Suppressor macrophage treated with lipopolysaccharide for 1 hour (primary cell): Measurements from ENCODE around the gene ECE1.

Experiments
- DNase-seq, 3 donors: peaks; one replicate each; pipeline ENCODE4 v3.0.0-alpha.2; 2020 to 2022

Gene ECE1

DNA sequence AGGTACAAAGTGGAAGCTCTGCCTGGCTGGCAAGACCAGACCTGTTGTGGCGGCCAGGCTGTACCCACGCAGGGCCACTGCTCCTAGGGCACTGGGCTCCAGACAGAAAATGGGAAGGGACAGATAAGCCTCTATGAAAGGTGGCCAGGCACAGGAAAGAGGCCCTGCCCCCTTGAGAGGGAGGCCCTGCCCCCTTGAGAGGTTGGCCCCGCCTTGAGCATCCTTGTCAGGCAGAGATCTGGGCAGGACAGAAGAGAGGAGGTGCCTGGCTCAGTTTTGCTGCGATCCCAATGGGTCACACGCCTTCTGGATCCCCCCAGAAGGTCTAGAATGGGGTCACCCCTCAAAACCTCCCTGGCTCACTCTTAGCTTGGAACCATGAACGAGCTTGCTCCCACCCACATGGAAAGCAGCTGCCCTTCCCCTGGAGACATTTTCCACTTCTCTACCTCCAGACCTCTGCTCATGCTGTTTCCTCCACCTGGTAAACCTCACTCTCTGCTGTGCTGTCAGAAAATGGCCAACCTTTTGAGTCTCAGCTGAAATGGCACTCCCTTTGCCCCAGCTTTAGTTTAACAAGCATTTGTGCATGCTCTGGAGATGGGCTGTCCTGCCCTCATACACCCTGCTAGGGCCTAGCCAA lies 17.5 kb upstream of the ECE1 start:
- DNase-seq = no peak

DNA sequence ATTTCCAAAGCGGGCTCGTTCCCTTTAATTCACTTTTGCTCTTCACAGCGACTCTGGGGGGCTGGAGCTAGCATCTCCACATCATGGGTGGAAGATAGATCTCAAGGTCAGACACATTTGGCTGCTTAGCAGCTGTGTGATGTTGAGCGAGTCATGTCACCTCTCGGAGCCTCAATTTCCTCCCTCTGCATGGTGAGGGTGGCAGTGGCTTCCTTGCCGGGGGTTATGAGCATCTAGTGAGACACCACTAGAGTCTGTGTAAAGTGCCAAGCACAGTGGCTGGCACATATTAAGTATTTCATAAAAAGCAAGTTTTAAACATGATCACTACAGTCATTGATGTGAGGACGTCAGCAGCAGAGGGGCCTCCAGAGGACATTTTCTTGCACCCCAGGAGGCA lies 16.9 kb upstream of the ECE1 start:
- no peak for DNase-seq

DNA sequence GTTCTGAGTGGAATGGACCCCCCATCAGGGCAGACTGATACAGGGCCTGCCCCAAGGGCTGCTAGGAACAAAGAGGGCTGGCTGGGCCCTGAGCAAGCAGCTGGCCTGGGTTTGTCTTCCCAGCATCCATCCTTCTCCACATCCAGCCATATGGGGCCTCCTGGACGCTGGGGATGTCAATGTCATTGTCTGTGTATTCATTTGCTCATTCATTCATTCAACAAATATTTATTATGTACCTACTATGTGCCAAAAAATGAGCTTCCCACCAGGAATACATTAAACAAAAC lies 15.6 kb upstream of the ECE1 start:
- no peak for DNase-seq

DNA sequence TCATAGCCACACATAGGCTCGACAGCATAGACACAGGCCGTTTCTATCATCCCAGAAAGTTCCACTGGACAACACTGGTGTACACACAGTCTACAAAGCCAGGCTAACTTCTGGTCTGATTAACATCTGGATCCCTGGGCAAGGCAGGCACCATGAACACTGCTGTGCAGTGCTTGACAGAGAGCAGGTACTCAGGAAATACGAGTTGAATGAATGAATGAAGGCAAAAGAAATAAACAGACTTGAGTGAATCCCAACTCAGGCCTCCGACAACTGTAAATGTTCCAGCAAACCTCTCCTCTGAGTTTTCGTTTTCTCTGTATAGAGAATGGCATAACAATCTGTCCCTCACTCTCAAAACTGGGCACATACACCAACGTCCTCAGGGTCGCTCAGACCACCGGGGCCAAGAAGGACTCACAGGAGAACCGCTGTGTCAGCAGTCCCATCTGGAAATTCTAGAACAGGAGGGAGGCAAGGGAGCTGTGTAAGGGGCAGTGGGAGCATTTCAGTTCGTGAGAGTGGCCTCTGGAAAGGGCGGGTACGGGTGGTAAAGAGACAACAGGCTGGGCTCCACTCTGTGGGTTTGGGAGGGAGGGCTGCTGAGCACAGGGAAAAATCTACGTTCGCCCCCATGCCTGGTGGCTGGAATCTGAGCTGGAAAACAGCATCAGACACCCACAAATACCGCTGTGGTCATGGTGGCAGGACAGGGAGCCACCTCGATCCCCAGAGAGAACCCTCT lies 15.1 kb upstream of the ECE1 start:
- no peak for DNase-seq

DNA sequence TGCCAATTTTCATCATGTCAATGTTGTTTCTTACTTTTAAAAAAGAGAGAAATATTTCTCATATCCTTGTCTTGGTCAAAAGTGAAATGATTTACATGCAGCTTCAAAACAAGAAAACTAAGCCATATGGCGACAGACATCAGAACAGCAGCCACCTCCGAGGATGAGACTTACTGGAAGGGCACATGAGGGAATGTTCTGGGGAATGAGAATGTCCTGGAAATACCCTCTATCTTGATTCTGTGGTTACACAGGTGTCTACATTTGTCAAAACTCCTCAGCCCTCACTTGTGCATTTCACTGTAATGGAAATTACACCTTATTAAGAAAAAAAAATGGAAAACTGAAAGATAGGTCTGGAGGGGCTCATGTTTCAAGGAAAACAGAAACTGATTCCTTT lies 14.2 kb upstream of the ECE1 start:
- no peak for DNase-seq

- peak; percentile 61 to 73 (median 65) for DNase-seq
Observed at GRCh38 chr1:21302747-21303715, 12.8 kb upstream of the ECE1 start.

DNA sequence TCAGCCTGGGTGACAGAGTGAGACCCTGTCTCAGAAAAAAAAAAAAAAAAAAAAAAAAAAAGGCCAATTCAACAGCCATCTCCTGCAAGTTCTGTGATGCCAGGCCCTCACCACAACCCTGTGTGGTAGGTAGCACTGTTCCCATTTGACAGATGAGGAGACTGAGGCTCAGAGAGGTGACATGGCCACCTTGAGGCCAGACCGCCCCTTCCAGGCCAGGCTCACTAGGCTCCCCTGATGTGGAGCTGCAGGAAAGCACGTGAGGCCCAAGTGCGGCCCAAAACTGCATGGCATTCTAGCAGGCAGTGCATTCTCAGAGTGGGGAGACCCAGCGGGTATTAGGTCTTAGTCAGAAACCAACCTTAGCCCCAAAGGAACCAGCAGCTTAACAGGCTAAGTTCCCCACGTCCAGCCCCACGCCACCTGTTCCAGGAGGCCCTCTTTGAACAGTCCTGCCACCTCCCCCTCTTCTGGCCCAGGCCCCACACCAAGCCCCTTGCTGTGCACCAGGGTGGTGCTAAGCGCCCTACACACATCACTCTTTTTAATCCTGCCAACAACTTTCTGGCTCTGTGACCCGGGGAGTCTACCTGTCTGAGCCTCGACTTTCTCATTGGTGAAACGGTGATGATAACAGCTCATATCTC lies 11.7 kb upstream of the ECE1 start:
- no peak for DNase-seq

DNA sequence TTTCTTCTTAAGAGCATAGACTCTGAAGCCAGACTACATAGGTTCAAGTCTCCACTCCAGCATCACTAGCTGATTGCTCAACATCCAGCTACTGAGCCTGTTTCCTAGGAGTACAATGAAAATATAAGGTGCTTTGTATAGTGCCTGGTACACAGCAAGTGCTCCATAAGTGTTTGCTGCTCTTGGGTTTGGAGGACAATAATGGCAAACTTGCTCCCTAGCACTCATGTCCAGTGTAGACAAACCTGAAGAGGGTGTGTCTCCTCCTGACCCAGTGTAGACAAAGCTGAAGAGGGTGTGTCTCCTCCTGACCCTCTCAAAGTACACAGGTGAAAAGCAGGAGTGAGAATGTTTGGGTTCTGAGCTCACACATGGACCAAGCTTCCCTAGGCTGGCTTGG lies 10.5 kb upstream of the ECE1 start:
- no peak for DNase-seq

DNA sequence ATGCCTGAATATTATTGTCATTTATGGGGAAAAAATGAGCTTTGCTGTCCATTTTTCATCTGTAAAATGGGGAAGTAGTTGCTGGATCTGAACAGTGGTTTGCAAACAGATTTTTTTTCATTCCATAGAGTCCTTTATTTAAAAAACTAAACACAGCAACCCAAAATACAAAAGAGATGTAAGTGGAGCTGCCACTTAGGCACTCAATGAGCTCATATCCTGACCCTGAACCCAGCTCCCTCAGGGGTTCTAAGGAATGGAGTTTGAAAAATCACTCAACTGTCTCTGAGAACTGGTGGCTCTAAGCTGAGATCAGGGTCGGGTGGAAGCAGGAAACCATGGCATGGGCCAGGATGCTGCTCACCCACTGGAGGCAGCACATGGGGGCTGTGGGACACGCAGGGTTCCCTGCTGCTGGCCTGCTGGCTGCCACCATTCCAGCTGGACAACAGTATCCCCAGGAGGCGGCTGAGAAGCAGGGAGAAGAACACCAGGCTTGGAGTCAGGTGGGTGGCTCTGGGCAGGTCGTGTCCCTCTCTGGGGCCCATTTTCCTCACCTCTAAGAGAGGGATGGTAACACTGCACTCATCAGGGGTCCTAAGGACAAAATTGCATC lies 9.6 kb upstream of the ECE1 start:
- peak in 2 of 3 donors; percentile 35 to 46 for DNase-seq

DNA sequence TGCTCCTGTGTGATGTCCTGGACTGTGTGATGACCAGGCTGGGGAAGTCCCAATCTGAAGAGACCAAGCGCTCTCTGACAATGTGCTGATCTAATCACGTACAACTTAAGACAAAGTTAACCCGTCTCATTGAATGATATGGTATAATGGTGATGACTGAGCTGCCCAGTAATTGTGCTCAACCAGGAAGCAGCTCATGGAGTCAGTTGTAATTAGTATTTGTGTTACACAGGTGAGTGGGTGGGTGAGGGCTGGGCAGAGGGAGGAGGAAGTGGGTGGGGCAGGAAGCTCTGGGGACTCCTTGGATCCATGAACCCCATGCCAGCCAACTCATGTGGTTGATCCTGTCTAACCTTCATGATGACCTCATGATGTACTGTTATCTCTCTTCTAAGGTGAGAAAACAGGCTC lies 8.7 kb upstream of the ECE1 start:
- DNase-seq = peak; percentile 55 to 69 (median 62)

GRCh38 chr1:21297975-21298374 lies 7.7 kb upstream of the ECE1 start:
- DNase-seq = peak; percentile 45 to 52 (median 47)

GRCh38 chr1:21296509-21297354 lies 6.5 kb upstream of the ECE1 start:
- DNase-seq = no peak

- no peak for DNase-seq
Observed at GRCh38 chr1:21295545-21295944, 5.3 kb upstream of the ECE1 start.

GRCh38 chr1:21295002-21295401 lies 4.7 kb upstream of the ECE1 start:
- peak; percentile 82 to 89 (median 87) for DNase-seq

- DNase-seq = peak; percentile 90 to 93 (median 93)
Observed at GRCh38 chr1:21294266-21294989, 4.2 kb upstream of the ECE1 start.

- DNase-seq = no peak
Observed at GRCh38 chr1:21293537-21294265, 3.4 kb upstream of the ECE1 start.

DNA sequence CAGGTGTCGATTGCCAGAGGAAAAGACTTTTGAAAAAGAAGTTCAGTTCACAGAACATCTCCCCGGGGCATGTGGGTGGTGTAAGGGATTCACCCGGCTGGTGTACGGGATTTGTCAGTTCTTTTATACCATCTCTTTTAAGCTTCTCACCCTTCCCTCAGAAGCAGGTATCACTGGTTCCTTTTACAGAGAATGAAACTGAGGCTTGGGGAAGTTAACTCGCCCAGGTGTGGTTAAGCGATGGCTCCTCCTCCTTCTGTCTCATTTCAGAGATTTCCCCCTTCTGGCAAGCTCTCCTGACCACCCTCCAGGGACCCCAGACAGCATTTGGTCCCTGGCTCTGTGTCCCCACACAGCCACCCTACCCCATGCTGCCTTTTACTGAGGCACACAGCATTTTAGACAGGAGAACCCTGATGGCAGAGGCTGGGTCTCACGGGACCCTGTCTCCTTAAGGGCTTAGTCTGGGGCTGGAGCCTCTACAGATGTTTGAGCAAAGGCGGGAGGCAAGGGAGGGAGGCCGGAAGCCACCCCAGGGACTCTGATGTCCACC lies 2.8 kb upstream of the ECE1 start:
- DNase-seq = no peak

DNA sequence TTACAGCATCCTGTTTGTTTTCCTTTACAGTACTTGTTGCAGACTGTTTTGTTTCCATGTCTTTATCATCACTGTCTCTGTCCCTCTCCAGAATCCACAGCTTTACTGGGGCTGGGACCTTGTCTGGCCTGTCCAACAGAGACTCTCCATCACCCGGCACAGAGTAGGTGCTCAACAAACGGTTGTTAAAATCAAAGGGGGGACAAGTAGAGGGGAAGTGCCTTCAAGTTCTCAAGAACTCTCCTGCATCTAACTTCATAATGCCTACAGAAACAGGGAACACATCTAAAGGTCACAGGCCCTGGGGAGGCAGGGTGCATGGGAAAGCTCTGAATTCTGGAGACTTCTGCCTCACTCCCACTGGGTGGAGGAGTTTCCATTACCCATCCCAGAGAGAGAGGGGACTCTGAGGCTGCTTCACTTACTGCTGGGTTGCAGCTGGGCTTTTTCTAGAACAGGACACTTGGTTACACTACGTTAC lies 2.3 kb upstream of the ECE1 start:
- DNase-seq = peak; percentile 49 to 63 (median 59)

DNA sequence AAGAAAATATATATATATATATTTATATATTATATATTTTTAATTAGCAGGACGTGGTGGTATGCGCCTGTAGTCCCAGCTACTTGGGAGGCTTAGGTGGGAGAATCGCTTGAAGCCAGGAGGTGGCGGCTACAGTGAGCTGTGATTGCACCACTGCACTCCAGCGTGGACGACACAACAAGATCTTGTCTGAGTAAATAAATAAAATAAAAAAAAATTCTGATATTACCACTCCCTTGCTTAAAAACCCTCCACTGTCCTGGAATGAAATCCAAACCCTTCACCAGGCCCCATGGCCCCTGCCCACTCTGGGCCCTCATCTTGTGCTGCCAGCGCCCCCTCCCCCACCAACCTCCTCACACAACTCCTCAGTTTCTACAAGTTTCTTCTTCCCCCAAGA lies 1.7 kb upstream of the ECE1 start:
- no peak for DNase-seq

GRCh38 chr1:21291184-21291583 lies 921 bp upstream of the ECE1 start:
- no peak for DNase-seq
